ENCODE data around the gene MAU2. TPM values are rescaled to one million over a fixed set of nuclear protein-coding genes. Genes with fewer than 3 reads are reported as not detected.

The MAU2 gene
- total RNA-seq, 4 donors from 2014 or later: 32.4 to 87.6 (median 70.0) TPM

DNA sequence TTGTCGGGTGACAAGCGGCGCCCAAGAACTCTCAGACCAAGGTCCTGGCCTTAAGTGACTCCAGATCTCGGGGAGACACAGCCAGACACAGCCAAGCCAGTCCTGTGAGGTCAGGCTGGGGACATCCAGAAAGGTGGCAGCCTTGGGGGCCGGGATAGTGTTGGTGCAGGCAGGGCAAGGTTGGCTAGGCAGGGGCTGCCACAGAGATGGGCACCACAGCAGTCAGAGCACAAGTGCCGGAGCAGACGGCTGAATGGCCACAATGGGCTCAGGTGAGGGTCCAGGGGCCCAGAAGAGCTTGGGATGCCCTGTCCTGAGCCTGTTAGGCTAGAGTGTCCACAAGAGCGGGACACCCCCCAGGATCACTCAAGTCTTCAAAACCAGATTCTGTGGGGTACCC is 32.2 kb downstream of the MAU2 start:
- no peak overlapping the region for H3K4me3 ChIP-seq
- intact Hi-C loops (cut with DNase I; ENCODE audit: low total_unique reads): no loop called here
- no peak overlapping the region for H3K27ac ChIP-seq
- no peaks in the 10 kb centered on the region for H3K27me3 ChIP-seq
- no peaks in the 10 kb centered on the region for H3K4me1 ChIP-seq
- no peak for DNase-seq
- TF ChIP-seq, protein P1, sequence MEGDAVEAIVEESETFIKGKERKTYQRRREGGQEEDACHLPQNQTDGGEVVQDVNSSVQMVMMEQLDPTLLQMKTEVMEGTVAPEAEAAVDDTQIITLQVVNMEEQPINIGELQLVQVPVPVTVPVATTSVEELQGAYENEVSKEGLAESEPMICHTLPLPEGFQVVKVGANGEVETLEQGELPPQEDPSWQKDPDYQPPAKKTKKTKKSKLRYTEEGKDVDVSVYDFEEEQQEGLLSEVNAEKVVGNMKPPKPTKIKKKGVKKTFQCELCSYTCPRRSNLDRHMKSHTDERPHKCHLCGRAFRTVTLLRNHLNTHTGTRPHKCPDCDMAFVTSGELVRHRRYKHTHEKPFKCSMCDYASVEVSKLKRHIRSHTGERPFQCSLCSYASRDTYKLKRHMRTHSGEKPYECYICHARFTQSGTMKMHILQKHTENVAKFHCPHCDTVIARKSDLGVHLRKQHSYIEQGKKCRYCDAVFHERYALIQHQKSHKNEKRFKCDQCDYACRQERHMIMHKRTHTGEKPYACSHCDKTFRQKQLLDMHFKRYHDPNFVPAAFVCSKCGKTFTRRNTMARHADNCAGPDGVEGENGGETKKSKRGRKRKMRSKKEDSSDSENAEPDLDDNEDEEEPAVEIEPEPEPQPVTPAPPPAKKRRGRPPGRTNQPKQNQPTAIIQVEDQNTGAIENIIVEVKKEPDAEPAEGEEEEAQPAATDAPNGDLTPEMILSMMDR (IDR thresholded peaks at IDR 0.05): no peak
- TF ChIP-seq POLR2A (IDR thresholded peaks at IDR 0.05): no peak
- H3K36me3 ChIP-seq: no peaks in the 10 kb centered on the region
- H3K9me3 ChIP-seq: no peaks in the 10 kb centered on the region

DNA sequence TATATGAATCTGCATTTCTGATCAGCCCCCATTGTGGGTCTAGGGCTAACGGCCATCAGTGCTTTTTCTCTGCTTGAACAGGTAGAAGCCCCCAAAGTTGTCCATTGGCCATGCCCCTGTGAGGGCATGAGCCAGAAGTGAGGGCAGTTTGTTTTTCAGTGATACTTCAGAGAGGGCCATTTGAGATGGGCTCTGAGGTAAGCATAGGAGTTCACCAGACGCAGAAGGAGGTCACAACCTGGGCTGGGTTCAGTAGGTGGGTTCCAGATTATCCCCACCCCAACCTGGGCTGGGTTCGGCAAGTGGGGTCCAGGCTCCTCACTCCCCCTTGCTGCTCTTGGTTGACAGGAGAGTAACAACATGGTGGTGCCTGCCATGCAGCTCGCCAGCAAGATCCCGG is 33.4 kb downstream of the MAU2 start:
- no peak for DNase-seq
- H3K4me1 ChIP-seq: no peaks in the 10 kb centered on the region
- TF ChIP-seq, protein P1 (IDR thresholded peaks at IDR 0.05): no peak
- no peak for TF ChIP-seq POLR2A (IDR thresholded peaks at IDR 0.05)
- no peaks in the 10 kb centered on the region for H3K27me3 ChIP-seq
- intact Hi-C loops (cut with DNase I; ENCODE audit: low total_unique reads): no loop called here
- no peaks in the 10 kb centered on the region for H3K9me3 ChIP-seq
- H3K4me3 ChIP-seq: no peak overlapping the region
- H3K27ac ChIP-seq: no peak overlapping the region
- no peaks in the 10 kb centered on the region for H3K36me3 ChIP-seq

DNA sequence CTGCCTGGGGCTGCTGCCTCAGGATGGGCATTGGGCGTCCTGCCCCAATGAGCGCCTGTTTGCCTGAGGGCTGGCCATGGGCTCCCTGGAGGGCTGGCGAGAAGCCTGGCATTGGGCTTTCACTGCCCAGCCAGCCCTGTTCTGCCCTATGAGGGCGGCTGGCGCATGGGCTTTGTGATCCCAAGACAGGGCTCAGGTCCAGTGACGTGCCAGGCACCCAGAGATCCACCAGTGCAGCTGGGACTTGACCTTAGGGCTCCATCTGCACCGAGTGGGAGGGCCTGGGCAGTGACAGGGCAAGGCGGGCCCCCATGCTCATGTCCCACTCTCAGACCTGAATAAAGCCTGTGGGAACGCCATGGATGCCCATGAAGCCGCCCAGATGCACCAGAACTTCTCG is 34.3 kb downstream of the MAU2 start:
- intact Hi-C loops (cut with DNase I; ENCODE audit: low total_unique reads): no loop called here
- H3K27ac ChIP-seq: no peak overlapping the region
- no peak for DNase-seq
- no peaks in the 10 kb centered on the region for H3K36me3 ChIP-seq
- TF ChIP-seq POLR2A (IDR thresholded peaks at IDR 0.05): no peak
- TF ChIP-seq, protein P1 (IDR thresholded peaks at IDR 0.05): no peak
- H3K27me3 ChIP-seq: no peaks in the 10 kb centered on the region
- no peaks in the 10 kb centered on the region for H3K9me3 ChIP-seq
- H3K4me1 ChIP-seq: no peaks in the 10 kb centered on the region
- no peak overlapping the region for H3K4me3 ChIP-seq

DNA sequence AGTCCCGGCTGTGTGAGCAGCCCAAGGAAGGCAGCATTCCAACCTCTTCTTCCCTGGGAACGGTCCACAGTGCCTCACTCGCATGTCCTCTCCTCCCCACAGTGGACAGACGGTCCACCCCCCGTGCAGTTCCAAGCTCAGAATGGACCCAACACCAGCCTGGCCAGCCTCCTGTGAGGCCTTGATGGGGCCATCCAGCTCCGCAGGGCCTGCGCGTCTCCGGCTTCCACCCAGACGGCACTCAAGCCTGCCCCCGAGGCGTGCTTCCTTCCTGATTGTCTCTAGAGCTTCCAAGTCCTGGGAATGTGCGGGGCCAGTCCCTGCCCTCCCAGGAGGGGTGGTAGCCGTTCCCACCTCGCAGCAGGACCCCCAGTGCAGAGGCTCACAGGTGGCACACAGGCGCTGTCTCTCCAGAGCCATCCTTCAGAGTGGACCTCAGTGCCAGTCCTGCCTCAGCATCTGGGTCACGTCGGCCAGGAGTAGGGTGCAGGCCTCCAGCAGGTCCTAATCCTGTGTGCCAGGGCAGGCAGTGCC is 35.0 kb downstream of the MAU2 start:
- Histone ChIP-seq H3K27me3 (no peaks in the 10 kb centered on the region), H3K4me3 (no peak overlapping the region), H3K27ac (no peak overlapping the region), H3K36me3 (no peaks in the 10 kb centered on the region), H3K9me3 (no peaks in the 10 kb centered on the region), H3K4me1 (no peaks in the 10 kb centered on the region)
- no peak for DNase-seq
- intact Hi-C loops (cut with DNase I; ENCODE audit: low total_unique reads): no loop called here
- TF ChIP-seq, protein P1 (IDR thresholded peaks at IDR 0.05): no peak
- no peak for TF ChIP-seq POLR2A (IDR thresholded peaks at IDR 0.05)

- no peaks in the 10 kb centered on the region for H3K9me3 ChIP-seq
- H3K27me3 ChIP-seq: no peaks in the 10 kb centered on the region
- intact Hi-C loops (cut with DNase I; ENCODE audit: low total_unique reads): no loop called here
- no peak for TF ChIP-seq POLR2A (IDR thresholded peaks at IDR 0.05)
- TF ChIP-seq, protein P1 (IDR thresholded peaks at IDR 0.05): no peak
- no peaks in the 10 kb centered on the region for H3K36me3 ChIP-seq
- no peak overlapping the region for H3K27ac ChIP-seq
- no peak for DNase-seq
- no peak overlapping the region for H3K4me3 ChIP-seq
- H3K4me1 ChIP-seq: no peaks in the 10 kb centered on the region
Measured at GRCh38 chr19:19356500-19356899, 35.9 kb downstream of the MAU2 start.
